Transverse colon (tissue), 4 donors: ENCODE results near the gene TBC1D12.

Experiments used
- POLR2A ChIP-seq: fragments of 450-650 bp; IDR thresholded peaks from one replicate; pipeline ENCODE4 v1.6.1; 2016; ENCODE audit warnings: antibody characterized with exemption, mild to moderate bottlenecking, moderate library complexity
- POLR2AphosphoS5 ChIP-seq, 3 donors: sonication (generic); formaldehyde crosslinking; IDR thresholded peaks; one replicate each; pipeline ENCODE4 v1.6.1; 2016; ENCODE audit warnings: antibody characterized with exemption in 3 of 3
- TF ChIP-seq, protein P1 (sequence below), 5 experiments: fragments of 200-600 bp in 3 of 5; fragments of 450-650 bp in 2 of 5; sonication (generic) in 3 of 5; IDR thresholded peaks; 1 replicate in 2 of 5; 2 replicates in 3 of 5; pipeline ENCODE4 v1.5.1; 2016 to 2017; ENCODE audit warnings: antibody characterized with exemption in 5 of 5, inconsistent platforms in 3 of 5, mild to moderate bottlenecking in 2 of 5, moderate library complexity in 1 of 5

DNA sequence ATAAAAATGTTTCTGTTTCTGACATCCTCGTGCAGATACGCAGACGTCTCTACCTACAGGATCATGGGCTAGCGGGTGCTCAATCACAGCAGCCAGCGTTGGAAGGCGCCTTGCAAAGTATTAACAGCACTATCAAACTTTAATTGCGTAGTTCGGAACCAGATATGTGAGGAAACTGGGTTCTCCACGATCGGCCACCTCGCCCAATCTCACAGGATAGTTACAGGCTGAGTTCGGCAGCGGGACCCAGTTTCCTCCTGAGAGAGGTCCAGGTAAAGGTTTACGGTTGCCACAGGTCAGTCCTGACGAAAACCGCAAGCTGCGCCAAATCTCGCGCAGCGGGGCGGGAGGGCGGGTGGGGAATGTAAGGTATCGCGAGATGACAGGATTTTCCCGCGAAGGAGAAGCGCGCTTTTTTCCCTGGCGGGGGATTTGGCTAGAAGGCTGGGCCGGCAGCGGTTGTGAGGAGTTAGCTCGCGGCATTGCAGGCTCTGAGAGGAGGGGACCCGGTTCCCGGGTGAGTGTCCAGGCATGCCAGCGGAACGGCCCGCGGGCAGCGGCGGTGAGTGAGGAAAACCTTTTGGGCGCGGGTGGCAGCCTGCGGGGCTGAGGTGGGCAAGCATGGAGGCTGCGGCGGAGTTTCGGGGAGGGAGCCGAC lies 143.2 kb downstream of the TBC1D12 start, which contains the start of gene HELLS:
- TF ChIP-seq, protein P1, sequence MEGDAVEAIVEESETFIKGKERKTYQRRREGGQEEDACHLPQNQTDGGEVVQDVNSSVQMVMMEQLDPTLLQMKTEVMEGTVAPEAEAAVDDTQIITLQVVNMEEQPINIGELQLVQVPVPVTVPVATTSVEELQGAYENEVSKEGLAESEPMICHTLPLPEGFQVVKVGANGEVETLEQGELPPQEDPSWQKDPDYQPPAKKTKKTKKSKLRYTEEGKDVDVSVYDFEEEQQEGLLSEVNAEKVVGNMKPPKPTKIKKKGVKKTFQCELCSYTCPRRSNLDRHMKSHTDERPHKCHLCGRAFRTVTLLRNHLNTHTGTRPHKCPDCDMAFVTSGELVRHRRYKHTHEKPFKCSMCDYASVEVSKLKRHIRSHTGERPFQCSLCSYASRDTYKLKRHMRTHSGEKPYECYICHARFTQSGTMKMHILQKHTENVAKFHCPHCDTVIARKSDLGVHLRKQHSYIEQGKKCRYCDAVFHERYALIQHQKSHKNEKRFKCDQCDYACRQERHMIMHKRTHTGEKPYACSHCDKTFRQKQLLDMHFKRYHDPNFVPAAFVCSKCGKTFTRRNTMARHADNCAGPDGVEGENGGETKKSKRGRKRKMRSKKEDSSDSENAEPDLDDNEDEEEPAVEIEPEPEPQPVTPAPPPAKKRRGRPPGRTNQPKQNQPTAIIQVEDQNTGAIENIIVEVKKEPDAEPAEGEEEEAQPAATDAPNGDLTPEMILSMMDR (IDR thresholded peaks at IDR 0.05) = peak in 1 of 5 experiments; percentile 11
- TF ChIP-seq POLR2A (no peak), POLR2AphosphoS5 (IDR thresholded peaks at IDR 0.05) (peak in 1 of 3 donors; percentile 19)
